HCT116 (cell line): ENCODE data around the gene WAC.

Experiments used
- ELF1 ChIP-seq: IDR thresholded peaks from 2 replicates; pipeline ENCODE4 v1.6.1; 2012; ENCODE audit warnings: low read depth, borderline replicate concordance
- MAX ChIP-seq: IDR thresholded peaks from 2 replicates; pipeline ENCODE4 v1.6.1; 2012
- POLR2AphosphoS5 ChIP-seq: IDR thresholded peaks from 2 replicates; pipeline ENCODE4 v1.6.1; 2011; ENCODE audit warnings: mild to moderate bottlenecking, low read depth, low read length, moderate library complexity
- RAD21 ChIP-seq: IDR thresholded peaks from 2 replicates; pipeline ENCODE4 v1.6.1; 2012; ENCODE audit warnings: low read depth, mild to moderate bottlenecking
- YY1 ChIP-seq: IDR thresholded peaks from 2 replicates; pipeline ENCODE4 v1.6.1; 2011; ENCODE audit warnings: low read length, low read depth, moderate library complexity, mild to moderate bottlenecking; ENCODE audit not compliant: insufficient replicate concordance; ENCODE audit errors: extremely low read depth
- TF ChIP-seq, protein P1 (sequence below), 3 experiments: fragments of 200-600 bp in 1 of 3; sonication (generic) in 1 of 3; IDR thresholded peaks in 2 of 3; conservative IDR thresholded peaks in 1 of 3; 2 replicates each; pipeline ENCODE4 v1.5.1; 2012 to 2017; ENCODE audit warnings: low read depth in 2 of 3, low read length in 2 of 3, antibody characterized with exemption in 1 of 3, borderline replicate concordance in 1 of 3, control low read depth in 1 of 3, mild to moderate bottlenecking in 1 of 3, mixed read lengths in 1 of 3, mixed run types in 1 of 3, moderate library complexity in 1 of 3; ENCODE audit not compliant: insufficient read depth in 1 of 3

DNA sequence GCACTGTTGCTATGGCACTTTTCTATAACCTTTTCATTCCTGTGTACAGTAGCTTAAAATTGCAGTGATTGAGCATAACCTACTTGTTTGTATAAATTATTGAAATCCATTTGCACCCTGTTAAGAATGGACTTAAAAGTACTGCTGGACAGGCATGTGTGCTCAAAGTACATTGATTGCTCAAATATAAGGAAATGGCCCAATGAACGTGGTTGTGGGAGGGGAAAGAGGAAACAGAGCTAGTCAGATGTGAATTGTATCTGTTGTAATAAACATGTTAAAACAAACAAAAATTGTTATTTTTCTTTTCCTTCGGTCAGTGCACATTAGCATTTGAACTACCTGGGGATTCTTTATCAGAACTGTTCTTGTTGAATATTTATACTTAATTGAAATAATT, 87.3 kb downstream of the WAC start:
- no peak for TF ChIP-seq RAD21
- no peak for TF ChIP-seq MAX
- TF ChIP-seq, protein P1, sequence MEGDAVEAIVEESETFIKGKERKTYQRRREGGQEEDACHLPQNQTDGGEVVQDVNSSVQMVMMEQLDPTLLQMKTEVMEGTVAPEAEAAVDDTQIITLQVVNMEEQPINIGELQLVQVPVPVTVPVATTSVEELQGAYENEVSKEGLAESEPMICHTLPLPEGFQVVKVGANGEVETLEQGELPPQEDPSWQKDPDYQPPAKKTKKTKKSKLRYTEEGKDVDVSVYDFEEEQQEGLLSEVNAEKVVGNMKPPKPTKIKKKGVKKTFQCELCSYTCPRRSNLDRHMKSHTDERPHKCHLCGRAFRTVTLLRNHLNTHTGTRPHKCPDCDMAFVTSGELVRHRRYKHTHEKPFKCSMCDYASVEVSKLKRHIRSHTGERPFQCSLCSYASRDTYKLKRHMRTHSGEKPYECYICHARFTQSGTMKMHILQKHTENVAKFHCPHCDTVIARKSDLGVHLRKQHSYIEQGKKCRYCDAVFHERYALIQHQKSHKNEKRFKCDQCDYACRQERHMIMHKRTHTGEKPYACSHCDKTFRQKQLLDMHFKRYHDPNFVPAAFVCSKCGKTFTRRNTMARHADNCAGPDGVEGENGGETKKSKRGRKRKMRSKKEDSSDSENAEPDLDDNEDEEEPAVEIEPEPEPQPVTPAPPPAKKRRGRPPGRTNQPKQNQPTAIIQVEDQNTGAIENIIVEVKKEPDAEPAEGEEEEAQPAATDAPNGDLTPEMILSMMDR (IDR thresholded peaks at IDR 0.05 in 2 of 3, conservative IDR thresholded peaks at IDR 0.05 in 1 of 3; ENCODE audit: borderline replicate concordance in 1 of 3, insufficient read depth in 1 of 3, low read depth in 2 of 3, low read length in 2 of 3): no peak
- TF ChIP-seq ELF1: no peak
- no peak for TF ChIP-seq POLR2AphosphoS5
- no peak for TF ChIP-seq YY1
